ENCODE data around the gene DRGX.

DNA sequence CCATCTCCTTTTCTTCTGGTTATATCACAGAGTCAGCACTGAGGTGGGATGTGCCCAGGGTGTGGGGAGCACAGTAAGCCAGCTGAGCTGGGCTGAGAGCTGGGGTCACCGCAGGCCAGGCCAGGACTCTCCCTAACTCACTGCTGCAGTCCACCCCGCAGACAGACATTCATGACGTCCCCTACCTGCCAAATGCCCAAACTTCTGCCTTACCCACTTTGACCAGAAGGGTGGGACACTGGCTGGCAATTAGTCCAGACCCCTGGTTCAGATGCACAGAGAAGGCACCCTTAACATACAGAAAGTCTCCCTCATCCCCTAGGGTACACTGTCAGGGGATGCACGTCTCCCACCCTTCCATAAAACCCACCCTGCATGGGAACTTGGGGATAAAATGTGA is 2.1 kb downstream of the DRGX start:
- TF ChIP-seq, protein P1, sequence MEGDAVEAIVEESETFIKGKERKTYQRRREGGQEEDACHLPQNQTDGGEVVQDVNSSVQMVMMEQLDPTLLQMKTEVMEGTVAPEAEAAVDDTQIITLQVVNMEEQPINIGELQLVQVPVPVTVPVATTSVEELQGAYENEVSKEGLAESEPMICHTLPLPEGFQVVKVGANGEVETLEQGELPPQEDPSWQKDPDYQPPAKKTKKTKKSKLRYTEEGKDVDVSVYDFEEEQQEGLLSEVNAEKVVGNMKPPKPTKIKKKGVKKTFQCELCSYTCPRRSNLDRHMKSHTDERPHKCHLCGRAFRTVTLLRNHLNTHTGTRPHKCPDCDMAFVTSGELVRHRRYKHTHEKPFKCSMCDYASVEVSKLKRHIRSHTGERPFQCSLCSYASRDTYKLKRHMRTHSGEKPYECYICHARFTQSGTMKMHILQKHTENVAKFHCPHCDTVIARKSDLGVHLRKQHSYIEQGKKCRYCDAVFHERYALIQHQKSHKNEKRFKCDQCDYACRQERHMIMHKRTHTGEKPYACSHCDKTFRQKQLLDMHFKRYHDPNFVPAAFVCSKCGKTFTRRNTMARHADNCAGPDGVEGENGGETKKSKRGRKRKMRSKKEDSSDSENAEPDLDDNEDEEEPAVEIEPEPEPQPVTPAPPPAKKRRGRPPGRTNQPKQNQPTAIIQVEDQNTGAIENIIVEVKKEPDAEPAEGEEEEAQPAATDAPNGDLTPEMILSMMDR (IDR thresholded peaks at IDR 0.05; ENCODE audit: low read length) = no peak
- no peak for TF ChIP-seq EZH2phosphoT487 (IDR thresholded peaks at IDR 0.05; ENCODE audit: low read length)
- TF ChIP-seq EZH2 (optimal IDR thresholded peaks at IDR 0.05; ENCODE audit: low read depth, low read length) = no peak

Data from MM.1S (cell line).